Stimulated activated CD4-positive, alpha-beta T cell treated with anti-CD3 and anti-CD28 coated beads, Interleukin-1b, Interleukin-23, amount 100 ng/mL, for 24 hours (primary cell): ENCODE measurements around the gene SLC5A11.

ENCODE experiments used
- DNase-seq, 4 experiments: peaks; one replicate each; pipeline ENCODE4 v3.0.0-alpha.2; 2020; ENCODE audit warnings: low read depth in 4 of 4, low spot score in 1 of 4

The SLC5A11 gene

DNA sequence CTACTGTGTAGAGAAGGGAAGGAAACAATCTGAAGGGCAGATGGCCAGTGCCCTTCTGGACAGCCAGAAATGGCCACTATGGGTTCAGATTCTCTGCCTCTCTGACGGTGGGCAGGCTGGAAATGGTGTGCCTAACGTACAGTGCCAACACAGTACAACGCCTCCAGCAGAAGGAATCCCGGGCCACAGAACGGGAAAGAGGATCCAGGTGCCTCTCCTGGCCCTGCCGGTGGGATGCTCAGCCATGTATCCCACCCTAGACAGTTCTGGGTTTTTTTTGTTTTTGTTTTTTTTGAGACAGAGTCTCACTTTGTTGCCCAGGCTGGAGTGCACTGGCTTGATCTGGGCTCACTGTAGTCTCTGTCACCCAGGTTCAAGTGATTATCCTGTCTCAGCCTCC, 71.5 kb downstream of the SLC5A11 start:
- no peak for DNase-seq

- DNase-seq = no peak
Measured at GRCh38 chr16:24917891-24918290, 72.1 kb downstream of the SLC5A11 start.

GRCh38 chr16:24918641-24919040, 72.9 kb downstream of the SLC5A11 start:
- DNase-seq = no peak

- no peak for DNase-seq
Measured at GRCh38 chr16:24919536-24919935, 73.8 kb downstream of the SLC5A11 start.

GRCh38 chr16:24920568-24920967, 74.8 kb downstream of the SLC5A11 start:
- DNase-seq = no peak

- no peak for DNase-seq
Measured at GRCh38 chr16:24921229-24921628, 75.5 kb downstream of the SLC5A11 start.

- DNase-seq = no peak
Measured at GRCh38 chr16:24925163-24925562, 79.4 kb downstream of the SLC5A11 start.

DNA sequence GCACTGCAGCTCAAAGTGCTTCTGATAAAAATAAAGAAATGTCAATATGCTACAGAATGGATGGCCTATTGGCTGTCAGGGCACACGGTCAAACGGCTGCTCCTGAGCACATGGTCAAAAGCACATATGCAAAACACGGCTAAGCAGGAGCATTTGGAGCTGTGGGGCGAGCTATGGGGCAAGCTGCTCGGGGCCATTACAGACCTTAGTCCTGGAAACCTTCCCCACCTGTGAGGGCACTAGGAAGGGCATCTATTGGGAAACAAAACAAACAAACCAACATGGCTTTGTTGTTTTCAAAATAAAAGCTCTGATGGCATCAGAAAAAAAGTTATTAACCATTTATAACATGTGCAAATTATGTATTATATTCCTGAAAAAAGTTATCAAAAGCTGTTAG, 83.6 kb downstream of the SLC5A11 start:
- DNase-seq = no peak

GRCh38 chr16:24930440-24930839, 84.7 kb downstream of the SLC5A11 start:
- no peak for DNase-seq

DNA sequence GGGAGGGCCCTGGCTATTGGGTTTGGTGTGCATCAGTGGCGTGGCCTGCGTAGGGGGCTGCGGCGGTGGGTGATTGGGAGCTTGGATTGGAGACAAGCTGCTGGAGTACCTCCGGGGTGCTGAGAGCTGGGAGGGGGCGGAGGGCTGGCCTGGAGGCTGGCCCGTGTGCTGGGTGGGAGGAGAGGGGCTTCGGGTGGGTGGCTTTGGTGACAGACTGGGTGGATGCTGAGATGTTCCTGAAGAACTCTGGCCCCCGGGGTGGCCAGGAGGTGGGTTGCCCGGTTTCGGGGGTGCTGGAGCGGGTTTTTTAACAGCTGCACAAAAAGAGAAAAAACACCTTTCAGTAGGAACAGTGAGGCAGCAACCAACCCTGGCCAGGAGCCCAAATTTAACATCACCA, 85.3 kb downstream of the SLC5A11 start:
- no peak for DNase-seq

DNA sequence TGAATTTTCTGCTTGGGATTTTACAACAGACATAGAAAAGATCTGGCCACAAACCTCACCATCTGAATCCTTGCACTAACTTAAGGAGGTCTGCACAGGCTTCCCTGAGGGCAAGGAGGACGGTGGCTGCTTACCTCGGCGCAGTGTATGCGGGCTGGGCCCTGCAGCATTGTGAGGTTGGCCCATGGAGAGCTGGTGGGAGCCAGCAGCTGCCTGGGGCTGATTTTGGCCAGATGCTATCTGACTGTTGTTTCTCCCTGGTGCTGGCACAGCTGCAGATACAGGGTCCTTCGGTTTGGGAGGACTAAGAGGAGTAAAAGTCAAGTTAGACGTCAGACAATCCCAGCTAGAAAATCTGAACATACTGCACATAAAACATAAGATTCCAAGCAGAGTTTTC, 89.6 kb downstream of the SLC5A11 start:
- DNase-seq = no peak

- no peak for DNase-seq
Measured at GRCh38 chr16:24936151-24936550, 90.4 kb downstream of the SLC5A11 start.

- DNase-seq = no peak
Measured at GRCh38 chr16:24939224-24939623, 93.5 kb downstream of the SLC5A11 start.

- DNase-seq = no peak
Measured at GRCh38 chr16:24939738-24940137, 94.0 kb downstream of the SLC5A11 start.

- DNase-seq = no peak
Measured at GRCh38 chr16:24943471-24943870, 97.7 kb downstream of the SLC5A11 start.

DNA sequence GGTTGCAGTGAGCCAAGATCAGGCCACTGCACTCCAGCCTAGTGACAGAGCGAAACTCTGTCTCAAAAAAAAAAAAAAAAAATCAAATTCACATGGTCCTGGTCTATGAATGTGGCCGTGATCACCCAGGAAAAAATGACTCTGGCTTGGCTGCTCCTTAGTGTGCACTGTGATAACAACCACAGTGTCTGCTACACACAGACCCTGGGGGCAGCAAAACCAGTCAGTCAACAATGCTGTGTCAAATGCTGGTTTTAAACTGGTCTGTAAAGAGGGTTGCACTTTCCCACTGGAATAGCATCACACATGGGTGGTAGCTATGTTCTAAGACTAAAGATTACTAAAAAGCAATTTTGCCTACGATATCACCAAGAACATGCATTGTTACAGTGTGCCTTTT, 98.4 kb downstream of the SLC5A11 start:
- no peak for DNase-seq

- DNase-seq = no peak
Measured at GRCh38 chr16:24946155-24946554, 100.4 kb downstream of the SLC5A11 start.

DNA sequence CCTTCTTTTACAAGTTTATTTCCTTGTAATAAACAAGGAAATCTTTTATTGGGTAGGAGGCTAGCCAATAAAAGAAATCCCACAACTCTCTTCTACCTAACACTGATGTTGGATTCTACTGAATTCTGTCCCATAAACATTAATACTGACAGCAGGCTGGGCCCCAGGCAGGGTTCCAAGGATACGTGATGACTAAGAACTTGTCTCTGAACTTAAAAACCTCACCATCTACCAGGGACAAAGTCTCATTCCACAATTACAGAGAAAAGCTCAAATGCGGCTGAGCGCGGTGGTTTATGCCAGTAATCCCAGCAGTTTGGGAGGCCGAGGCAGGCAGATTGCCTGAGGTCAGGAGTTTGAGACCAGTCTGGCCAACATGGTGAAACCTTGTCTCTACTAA, 104.5 kb downstream of the SLC5A11 start:
- no peak for DNase-seq

DNA sequence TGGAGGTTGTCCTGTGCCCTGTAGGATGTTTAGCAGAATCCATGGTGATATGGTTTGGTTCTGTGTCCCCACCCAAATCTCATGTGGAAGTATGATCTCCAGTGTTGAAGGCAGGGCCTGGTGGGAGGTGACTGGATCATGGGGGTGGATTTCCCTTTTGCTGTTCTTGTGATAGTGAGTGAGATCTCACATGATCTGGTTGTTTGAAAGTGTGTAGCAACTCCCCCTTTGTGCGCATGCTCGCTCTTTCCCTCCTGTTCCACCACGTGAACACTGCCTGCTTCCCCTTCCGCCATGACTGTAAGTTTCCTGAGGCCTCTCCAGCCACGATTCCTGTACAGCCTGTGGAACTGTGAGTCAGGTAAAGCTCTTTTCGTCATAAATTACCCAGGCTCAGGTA, 107.5 kb downstream of the SLC5A11 start:
- DNase-seq = no peak

- DNase-seq = no peak
Measured at GRCh38 chr16:24953721-24954120, 108.0 kb downstream of the SLC5A11 start.

- DNase-seq = no peak
Measured at GRCh38 chr16:24954137-24954536, 108.4 kb downstream of the SLC5A11 start.

DNA sequence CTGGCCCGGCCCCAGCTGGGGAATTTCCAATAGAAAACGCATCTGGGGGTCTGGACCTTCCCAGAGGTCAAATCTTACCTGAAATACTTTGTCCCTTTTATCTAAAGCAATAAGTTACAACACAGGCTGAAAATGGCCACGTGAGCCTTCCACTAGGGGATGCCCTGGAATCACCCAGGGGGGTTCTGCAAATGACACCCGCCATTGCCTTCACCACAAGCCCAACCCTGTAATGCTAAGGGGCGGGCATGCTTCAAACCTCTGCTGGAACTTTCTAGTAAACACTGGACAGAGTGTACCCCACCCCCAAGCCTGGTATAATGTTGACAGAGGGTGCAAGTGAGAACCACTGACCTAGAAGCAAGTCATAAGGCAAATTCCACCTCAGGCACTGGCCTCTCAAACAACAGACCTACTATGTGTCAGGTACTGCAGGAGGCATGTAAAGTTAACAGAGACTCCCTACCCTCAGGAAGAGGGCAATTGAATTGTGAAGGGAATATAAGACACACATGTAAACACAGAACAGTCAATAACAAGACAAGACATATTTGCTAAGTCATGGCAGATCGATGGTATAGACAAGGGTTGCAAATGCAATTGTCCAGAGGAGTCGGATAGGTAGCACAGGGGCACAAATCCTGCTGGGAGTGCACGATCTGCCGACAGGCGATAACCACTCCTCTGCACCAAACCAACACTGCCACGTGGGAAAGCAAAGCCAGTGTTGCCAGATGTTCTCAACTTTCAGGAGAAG, 110.4 kb downstream of the SLC5A11 start:
- no peak for DNase-seq

GRCh38 chr16:24957887-24958286, 112.1 kb downstream of the SLC5A11 start:
- DNase-seq = no peak
